CD1c-positive myeloid dendritic cell (primary cell): ENCODE results near the gene OPRM1.
A peak's percentile ranks its signal among the peaks of the same experiment; 100 is the strongest.
"Not testable (repeated sequence)": the region's sequence is repeated elsewhere in the genome, so short reads cannot be mapped to it uniquely, and the experiment has no call there.

ENCODE experiments used
- DNase-seq: peaks from one replicate; pipeline ENCODE4 v3.0.0-alpha.2; 2016; ENCODE audit errors: extremely low spot score

The OPRM1 gene

GRCh38 chr6:154140743-154141142 lies 101.7 kb downstream of the OPRM1 start:
- DNase-seq, result no peak

- no peak for DNase-seq
Measured at GRCh38 chr6:154143753-154144152, 104.7 kb downstream of the OPRM1 start.

- DNase-seq, result peak; percentile 86
Measured at GRCh38 chr6:154154389-154154967, 115.4 kb downstream of the OPRM1 start.

GRCh38 chr6:154156135-154156896 lies 117.3 kb downstream of the OPRM1 start:
- DNase-seq, result peak; percentile 58

- DNase-seq, result peak; percentile 8
Measured at GRCh38 chr6:154157082-154157481, 118.0 kb downstream of the OPRM1 start.

- peak; percentile 24 for DNase-seq
Measured at GRCh38 chr6:154157706-154158105, 118.7 kb downstream of the OPRM1 start.

GRCh38 chr6:154159126-154159525 lies 120.1 kb downstream of the OPRM1 start:
- DNase-seq, result no peak

- peak; percentile 69 for DNase-seq
Measured at GRCh38 chr6:154161689-154162088, 122.6 kb downstream of the OPRM1 start.

- no peak for DNase-seq
Measured at GRCh38 chr6:154164397-154164796, 125.4 kb downstream of the OPRM1 start.

- DNase-seq, result peak; percentile 49
Measured at GRCh38 chr6:154165478-154165877, 126.4 kb downstream of the OPRM1 start.

GRCh38 chr6:154166140-154166539 lies 127.1 kb downstream of the OPRM1 start:
- peak; percentile 60 for DNase-seq

GRCh38 chr6:154167126-154167525 lies 128.1 kb downstream of the OPRM1 start:
- DNase-seq, result peak; percentile 20

- DNase-seq, result peak; percentile 70
Measured at GRCh38 chr6:154169193-154169847, 130.3 kb downstream of the OPRM1 start.

GRCh38 chr6:154170106-154170505 lies 131.1 kb downstream of the OPRM1 start:
- peak; percentile 51 for DNase-seq

GRCh38 chr6:154172393-154172792 lies 133.4 kb downstream of the OPRM1 start:
- not testable (repeated sequence) for DNase-seq

- DNase-seq, result no peak
Measured at GRCh38 chr6:154179434-154179833, 140.4 kb downstream of the OPRM1 start.

GRCh38 chr6:154187203-154187602 lies 148.2 kb downstream of the OPRM1 start:
- no peak for DNase-seq

GRCh38 chr6:154187714-154188113 lies 148.7 kb downstream of the OPRM1 start:
- DNase-seq, result no peak

GRCh38 chr6:154196333-154196885 lies 157.4 kb downstream of the OPRM1 start:
- DNase-seq, result no peak

- DNase-seq, result no peak
Measured at GRCh38 chr6:154197196-154197860, 158.3 kb downstream of the OPRM1 start.

- DNase-seq, result peak; percentile 61
Measured at GRCh38 chr6:154201688-154202087, 162.6 kb downstream of the OPRM1 start.

- peak; percentile 48 for DNase-seq
Measured at GRCh38 chr6:154202339-154202738, 163.3 kb downstream of the OPRM1 start.
